Measurements from ENCODE around the gene TFIP11.
A peak's percentile ranks its signal among the peaks of the same experiment; 100 is the strongest.

The TFIP11 gene

DNA sequence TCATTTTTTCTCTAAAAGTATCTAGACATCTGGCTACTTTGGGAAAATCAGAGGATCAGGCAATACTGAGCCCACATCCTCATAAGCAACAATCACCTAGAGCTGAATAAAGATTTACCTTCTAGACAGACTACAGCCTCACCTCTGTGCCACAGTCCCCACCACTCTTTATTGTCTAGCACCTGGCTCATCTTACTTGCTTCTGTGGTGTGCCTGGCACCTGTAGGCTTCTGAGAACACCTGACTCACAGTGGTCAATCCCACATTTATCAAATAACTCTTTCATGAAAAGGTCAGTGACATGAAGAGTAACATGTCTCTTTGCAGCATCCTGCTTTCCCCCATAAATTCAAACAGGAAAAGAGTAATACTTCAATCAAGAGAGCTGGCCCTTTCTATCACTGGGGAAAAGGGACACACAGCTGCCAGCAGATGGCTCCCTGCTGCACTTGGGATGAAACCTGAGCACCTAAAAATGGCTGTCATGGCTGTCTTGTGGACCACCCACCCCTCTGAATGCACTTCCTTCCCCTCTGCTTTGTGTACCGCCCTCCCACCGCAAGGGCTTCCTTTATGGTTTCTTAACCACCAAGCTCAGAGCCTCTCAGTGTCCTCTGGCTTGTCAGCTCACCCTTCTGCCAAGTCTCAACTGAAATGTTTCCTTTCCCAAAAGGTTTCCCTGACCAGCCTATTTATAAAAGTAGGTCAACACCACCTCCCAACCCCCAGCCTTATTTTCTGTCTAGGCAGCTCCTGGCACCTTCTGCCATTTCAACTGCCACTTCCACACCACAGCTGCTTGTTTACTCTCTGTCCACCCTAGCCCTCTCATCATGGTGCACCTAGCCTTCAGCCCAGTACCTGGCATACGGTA lies 9.3 kb downstream of the TFIP11 start:
- DNase-seq, result peak; percentile 54

DNA sequence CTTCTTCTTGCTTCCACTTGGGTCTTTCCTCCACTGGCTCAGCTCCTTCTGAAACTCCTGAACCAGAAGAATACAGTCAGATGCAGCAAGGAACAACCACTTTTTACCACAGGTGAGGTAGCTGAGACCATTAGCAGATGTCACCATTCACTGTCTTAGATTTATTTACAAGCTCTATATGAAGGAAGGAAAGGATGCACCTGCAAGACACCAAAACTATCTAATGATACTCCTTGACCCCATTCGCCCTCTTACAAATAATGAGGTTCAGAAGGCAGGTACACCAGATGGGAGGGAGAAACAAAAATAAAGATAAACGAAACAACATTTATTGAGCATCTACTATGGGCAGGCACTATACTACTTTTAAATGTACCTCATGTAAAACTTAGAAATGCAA lies 10.3 kb downstream of the TFIP11 start:
- DNase-seq, result no peak

DNA sequence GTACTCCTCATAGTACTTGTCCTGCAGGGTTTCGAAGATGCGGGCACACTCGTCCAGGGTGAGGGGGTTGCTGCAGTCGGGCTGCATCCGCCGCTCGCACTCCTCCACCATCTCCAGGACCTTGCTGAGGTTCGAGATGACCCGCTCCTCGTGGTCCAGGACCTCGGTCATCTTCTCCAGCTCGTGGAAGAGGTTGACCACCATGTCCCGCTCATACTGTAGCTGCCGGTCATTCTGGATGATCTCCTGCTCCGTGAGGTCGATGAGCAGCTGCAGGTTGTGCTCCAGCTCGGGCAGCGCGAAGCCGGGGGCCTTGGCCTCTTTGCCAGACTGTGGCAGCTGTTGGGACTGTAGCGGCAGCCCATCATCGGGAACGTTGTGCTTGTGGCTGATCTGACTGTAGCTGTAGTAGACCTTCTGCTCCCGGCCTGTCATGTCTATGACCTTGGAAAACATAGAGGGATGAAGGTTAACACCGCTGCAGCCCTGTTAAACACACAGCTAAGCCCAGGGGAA lies 13.0 kb downstream of the TFIP11 start:
- no peak for DNase-seq

DNA sequence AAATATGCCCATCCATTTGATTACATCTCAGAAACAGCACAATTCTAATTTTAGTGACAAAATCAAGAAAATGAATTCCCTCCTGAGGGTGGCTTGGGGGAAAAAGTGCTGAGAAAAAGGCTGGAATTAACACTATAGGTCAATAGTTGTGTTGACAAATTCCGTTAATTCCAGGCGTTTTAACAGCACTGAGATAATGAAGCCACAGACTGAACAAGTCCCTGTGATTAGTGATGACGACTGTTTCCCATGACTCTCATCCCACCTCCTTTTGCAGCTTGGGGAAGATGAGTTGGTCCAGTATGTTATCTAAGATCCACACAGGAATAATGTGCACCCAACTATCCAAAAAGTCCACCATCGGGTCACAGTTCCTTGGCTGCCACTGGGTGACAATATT lies 15.8 kb downstream of the TFIP11 start:
- no peak for DNase-seq

DNA sequence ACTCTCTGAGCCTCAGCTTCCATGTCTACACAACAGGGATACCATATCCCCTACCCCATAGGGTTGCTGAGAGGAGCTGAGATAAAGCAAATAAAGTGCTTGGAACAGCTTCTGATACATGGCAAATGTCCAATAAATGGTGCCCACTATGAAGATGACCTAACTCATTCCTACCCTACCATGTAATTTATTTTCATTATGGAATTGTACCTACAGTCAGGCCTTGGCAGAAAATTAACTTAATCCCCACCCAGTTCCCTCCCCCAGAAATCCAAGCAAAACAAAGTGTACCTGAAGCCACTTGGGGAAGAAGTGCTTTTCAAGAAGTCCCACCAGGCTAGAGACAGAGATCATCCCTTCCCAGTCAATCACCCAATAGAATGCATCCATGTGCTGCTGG lies 17.8 kb downstream of the TFIP11 start:
- DNase-seq, result no peak

DNA sequence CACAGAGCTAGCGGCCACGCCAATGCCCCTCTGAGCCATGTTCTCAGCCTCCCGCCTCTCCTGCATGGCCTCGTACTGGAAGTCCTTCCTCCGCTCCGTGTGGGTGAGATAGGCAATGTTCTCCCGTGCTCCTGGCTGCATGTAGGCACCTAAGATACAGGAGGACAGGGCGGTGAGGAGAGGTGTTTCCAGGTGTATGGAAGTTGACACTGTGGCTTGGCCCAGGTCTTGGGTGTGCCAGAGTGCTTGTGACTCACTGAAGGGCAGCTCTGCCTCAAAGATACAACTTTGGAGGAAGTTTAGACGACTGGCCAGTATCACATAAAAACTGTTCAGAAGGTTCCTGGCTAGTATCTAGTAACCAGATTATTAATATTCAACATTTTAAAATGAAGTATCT lies 20.1 kb downstream of the TFIP11 start:
- no peak for DNase-seq

DNA sequence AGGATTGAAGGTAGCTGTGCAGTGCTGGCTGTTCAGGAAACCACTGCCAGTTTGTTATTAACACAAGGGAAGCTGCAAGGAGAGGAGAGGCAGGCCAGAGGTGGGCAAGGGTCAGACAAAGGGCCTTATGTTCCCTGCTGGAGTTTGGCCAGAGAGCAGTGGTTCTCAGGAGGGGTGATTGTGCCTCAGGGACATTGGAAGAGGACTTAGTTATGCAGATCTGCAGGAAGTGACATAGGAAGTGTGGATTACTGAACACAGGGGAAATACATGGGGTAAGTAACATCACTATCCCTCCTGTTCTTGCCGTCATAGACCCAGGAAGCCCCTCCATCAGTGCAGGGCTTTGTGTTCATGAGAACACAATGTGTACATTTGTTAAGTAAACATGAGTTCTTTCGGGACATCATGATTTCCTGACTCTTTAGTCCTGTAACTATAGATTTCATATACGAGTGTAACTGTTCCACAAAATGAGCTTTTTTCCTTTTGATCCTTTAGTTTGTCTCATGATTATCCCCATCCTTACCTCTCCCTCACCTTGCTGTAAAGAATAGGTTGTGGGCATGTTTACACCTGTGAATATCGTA lies 22.7 kb downstream of the TFIP11 start:
- DNase-seq, result no peak

DNA sequence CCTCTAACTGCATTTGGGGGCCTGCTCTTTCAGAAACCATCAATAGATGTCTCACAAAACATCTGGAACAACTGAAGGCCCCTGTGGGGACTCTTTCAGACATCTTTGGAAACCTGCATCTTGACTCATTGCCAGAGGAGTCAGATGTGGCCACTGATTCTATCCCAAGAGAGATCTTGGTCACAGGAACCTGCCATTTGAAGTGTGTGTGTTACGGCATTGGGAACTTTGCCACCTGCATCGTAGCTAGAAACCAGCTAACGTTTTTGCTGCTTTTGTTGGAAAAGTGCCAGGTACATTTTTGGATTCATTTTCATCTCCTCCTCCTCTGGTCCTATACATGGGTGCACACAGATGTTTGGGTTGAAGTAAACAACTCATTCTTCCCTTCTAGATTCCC lies 24.3 kb downstream of the TFIP11 start:
- no peak for DNase-seq

DNA sequence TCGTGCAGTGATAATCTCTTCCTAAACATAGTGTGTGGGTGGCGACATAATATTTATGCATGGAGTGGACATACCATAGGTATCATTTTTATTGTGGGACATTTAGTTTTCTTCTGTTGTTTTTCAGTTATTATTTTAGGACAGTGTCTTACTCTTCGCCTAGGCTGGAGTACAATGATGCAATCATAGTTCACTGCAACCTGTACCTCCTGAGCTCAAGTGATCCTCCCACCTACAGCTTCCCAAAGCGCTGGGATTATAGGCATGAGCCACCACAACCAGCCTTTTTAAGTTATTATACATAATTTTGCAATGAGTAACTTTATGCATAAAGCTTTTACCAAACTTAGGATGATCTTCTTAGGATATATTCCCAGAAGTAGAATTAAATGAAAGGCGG lies 25.9 kb downstream of the TFIP11 start:
- DNase-seq, result no peak

DNA sequence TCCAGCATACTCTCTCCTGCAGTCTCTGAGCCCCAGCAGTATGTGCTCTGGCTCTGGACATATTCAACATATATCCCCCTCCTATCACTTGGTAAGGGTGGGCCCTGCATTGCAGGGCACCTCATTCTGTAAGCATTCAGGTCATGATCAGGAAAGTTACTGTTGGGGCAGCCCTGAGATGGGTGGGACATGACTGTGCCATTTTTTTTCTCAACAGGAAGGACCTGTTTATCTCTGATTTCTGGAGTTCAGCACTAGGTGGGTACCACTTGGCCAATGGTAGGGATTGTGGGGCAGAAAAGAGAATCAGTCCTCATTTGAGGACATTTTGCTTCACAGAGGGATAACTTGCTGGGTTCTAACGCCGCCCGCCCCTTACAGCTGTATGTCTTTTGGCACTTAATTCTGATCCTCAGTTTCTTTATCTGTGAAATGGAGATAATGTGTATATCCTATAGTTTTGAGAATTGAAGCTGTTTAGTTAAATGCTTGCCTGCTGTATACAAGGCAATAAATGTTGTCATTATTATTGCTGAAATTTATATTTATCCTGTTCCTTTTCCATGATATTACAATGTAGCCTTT lies 26.4 kb downstream of the TFIP11 start:
- DNase-seq, result no peak

DNA sequence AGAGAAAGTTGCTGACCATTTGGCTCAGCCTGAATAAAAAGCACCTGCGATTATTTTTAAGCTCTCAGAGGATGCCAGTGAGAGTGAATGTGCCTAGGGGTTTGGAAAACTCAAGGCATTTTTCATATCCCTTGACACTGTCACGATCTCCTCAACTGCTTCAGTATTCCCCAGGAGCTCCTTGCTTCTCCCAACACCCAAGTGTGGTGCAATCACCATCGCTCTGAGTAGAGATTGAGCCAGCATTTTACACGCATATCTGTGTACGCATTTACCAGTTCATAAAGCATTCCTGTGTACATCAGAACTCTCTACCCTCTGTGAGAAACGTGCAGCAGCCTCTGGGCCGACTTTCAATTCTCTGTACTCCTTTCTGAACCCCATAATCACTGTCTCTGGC lies 27.3 kb downstream of the TFIP11 start:
- DNase-seq, result no peak

DNA sequence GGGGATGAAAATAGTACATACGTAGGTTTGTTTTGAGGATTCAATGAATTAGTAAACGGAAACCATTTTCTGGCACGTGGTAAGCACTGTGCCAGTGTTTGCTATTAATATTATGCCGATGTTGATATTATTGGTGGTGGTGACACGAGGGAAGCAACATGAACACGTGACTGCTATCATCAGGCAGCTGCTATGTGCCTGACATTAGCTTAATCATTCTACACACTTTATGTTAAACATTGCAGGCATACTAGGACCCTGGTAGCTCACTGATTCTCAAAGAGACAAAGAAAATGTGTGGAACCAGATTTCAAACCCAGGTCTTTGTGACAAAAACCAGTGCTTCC lies 27.9 kb downstream of the TFIP11 start:
- DNase-seq, result no peak

DNA sequence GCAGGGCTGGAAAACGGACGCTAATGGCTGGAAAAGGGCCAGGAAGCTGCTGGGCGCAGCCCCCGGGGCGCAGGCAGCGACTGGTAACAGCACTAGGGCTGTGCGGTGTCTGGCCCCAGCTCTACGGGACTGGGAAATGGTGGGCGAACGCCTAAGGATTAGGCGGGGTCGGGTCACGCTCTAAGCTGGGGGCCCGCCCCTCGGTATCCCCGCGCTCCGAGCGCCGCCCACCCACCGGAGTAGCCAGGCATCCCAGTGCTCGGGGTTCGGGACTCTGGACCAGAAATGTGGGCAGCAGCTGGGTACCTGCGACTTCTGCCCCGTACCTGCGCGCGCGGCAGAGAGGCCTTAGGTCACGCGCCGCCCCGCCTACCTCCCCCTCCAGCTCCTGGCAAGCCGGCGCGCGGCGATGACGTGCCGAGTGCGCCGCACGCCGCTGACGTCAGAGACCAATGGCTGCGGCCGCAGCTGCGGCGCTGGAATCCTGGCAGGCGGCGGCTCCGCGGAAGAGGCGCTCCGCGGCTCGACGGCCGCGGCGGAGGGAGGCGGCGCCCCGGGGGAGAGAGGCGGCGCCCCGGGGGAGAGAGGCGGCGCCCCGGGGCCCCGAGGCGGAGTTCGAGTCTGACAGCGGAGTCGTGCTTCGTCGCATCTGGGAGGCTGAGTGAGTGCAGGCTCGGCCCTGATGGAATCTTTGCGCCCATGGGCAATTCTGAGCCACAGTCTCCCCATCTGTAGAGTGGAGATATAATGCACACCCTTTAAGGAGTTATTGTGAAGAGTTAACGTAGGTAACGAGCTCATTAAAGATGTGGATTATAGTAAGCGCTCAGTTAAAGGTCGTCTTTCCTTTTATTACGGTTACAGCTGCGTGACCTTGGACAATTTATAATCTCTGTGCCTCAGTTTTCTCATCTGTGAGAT lies 28.6 kb downstream of the TFIP11 start, which contains the start of the genes HPS4 and SRRD:
Gene HPS4 (minus strand): TSS at position 345 of the 921 bp plus-strand sequence. CDS start 2,021 bp downstream, outside the sequence.
Gene SRRD (plus strand): TSS at position 439 of the 921 bp plus-strand sequence. CDS start 14 bp downstream, at position 453.
- peak; percentile 96 for DNase-seq

DNA sequence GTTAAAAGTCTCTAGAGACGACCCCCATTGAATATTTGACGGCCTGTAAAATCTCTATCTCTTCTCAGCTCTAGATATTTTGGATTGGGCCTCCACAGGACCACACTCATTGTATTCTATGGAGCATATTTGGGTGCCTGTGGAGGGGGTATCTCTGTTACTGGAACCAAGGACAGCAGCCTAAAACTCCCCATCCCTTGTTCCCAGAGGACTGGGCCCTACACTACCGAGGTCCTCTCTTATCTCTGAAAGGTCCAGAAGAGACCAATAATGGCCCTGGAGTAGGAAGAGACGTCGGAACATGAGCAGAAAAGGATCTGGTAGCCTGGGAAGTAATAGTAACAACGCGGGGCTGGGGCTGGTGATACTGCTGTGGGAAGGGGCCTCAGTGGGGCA lies 29.2 kb downstream of the TFIP11 start:
- DNase-seq, result no peak

DNA sequence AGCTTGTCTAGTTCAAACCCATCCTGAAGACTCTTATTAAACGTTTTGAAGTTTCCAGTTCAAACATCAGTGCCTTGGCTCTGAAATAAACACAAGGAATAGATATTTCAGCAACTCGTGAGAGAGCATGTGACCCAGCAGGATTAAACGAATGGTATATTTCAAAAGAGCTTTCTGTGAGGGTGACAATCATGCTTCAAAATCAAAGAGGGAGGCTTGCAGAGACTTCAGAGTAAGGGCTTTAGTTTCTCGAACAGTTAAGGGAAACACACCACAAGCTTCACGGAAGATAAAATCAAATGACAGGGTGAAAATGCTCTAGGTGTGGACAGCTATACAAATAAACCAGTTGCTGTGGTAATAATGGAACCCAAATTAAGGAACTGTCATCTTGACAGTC lies 30.1 kb downstream of the TFIP11 start:
- no peak for DNase-seq

DNA sequence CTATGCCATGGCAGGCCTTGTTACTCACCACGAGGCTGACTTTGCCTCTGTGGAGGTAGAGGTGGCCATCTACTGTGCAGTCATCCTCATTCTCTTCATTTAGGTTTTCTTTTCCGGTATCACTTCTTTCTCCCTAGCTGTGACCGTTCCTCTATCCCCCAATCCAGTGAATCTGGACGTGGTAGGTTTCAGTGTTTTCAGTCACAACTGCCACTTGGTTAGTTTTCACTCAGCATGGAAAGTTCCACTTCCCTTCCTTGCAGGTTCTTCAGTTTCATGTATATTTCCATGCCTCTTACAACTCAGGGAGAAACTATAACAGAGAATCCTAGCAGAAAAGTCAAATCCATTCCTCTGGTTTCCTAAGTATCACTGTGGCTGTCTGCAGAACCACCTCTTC lies 30.6 kb downstream of the TFIP11 start:
- no peak for DNase-seq

DNA sequence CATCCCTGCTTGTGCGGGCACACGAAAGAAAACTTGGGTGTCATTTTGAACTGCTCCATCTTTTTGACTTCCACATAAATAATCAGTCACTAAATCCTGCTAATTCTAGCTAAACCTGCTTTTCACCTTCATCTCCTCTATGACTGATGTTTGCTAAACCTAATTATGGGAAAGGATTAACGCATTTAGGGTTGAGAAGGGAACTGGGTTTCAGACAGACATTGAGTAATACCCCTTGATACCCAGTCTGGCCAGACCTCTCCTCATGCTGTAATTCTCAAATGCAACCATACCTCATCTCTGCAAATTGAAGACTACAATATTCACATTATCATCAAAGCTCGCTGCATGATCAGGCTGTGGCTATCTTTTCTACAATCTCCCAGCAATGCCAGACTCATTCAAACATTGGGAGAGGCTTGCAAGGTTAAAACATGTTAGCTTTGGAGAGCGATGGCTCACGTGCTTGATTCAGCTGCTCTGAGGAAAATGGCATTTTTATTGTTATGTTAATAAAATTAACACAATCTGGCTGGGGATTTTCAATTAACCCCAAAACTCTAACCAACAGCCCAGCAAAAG lies 31.1 kb downstream of the TFIP11 start:
- no peak for DNase-seq

DNA sequence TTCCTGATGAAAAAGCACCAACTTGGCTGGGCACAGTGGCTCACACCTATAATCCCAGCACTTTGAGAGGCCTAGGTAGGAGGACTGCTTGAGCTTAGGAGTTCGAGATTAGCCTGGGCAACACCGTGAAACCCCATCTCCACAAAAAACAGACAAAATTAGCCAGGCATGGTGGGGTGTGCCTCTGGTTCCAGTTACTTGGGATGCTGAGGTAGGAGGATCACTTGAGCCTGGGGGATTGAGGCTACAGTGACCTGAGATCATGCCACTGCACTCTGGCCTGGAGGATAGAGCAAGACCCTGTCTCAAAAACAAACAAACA lies 31.7 kb downstream of the TFIP11 start:
- DNase-seq, result no peak

DNA sequence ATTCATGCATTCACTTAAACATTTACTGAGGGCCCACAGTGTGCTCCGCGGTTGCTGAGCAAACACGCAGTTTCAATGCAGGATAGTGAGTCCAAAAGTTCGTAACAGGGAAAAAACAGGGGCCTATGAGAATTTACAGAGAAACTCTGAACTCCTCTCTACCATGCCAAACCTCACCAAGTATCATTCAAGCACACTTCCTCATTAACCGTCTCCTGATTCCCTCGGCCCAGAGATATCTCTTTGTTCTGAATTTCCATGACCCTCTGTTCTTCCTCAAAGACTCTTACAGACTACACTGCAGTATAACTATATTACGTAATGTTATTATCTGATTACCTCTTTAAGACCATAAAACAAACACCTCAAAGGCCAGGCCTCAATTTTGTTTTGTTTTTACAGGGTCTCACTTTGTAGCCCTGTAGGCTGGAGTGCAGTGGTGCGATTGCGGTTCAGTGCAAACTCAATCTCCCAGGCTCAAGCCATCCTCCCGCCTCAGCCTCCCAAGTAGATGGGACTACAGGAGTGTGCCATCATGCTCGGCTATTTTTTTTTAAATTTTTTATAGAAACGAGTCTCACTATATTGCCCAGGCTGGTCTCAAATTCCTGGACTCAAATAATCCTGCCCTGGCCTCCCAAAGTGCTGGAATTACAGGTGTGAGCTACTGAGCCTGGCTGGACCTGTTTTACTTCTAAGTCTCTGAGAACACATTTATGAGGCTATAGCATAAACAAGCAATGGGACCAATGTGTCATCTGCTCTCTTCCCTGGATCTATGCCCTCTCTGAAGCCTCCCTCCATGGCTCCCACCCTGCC lies 32.3 kb downstream of the TFIP11 start:
- no peak for DNase-seq

DNA sequence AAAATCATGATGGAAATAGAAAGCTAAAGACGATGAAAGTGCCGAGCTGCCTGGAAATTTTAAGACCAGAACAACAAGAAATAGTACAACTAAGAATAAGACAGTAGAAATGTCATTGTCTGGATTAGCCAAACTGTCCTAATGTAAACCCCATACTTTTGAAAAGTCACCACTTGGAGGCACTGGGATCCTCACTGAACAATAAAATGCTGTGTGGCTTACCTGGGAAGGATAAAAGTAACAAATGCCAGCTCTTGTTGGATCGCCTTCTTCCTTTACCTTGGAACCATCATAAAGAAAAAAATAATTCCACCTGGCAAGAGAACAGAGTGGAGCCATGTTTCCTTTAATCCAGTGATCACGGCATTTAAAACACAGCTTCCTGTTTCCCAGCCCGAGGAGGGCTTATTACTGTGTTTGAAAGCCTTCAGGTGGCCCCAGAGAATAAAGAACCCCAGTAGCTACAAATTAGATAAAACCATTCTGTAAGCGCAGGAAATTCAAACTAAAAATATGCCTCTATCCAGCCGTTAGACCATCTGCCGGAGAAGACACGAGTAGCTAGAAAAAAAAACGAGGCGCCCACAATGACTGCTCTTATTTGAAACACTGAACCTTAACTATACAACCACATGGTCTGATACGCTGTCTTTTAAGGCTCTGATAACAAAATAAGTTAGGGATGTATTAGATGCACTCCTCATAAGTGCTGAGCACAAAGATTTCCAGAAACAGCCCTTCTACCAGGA lies 33.1 kb downstream of the TFIP11 start:
- DNase-seq, result no peak

DNA sequence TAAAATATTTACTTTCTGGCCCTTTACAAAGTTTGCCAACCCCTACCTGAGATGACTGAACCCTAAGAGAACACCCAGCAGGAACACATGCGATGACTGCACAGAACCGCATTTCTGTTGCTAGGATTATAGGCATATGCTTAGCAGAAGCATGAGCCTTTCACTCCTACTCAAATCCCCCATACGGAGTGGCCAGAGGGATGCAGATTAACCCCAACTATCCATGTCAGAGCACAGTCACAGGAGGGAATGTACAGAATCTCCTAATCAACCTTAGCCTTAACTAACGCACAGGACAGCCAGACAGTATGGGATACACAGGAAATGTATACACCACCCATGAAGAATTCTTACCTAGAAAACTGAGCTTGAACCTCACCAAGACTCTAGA lies 34.9 kb downstream of the TFIP11 start:
- DNase-seq, result no peak

Data from right forelimb (tissue), 1 donor.